Activated CD8-positive, alpha-beta memory T cell treated with anti-CD3 and anti-CD28 coated beads, Interleukin-2, amount 10 ng/mL, durations not matched to agents 7 days and 5 days (primary cell): Measurements from ENCODE around the gene PHC2. TPM values are rescaled to one million over a fixed set of nuclear protein-coding genes. Genes with fewer than 3 reads are reported as not detected.

ENCODE experiments used
- ATAC-seq: fragments of 150-1000 bp; cut with Tn5 transposase; one replicate; pipeline ENCODE4 v1.10.0; 2021; ENCODE audit warnings: moderate library complexity
- CTCF ChIA-PET: fragments of 350-600 bp; sonication (Branson Sonifier 250); formaldehyde crosslinking; loops from one replicate; lab custom pipeline; 2021; ENCODE audit warnings: antibody characterized with exemption; lab: Charles Lee
- DNase-seq: peaks from one replicate; pipeline ENCODE4 v3.0.0-alpha.2; 2020
- H3K27ac Mint-ChIP-seq: one replicate; pipeline ENCODE4 v1.8.0; 2021; ENCODE audit warnings: mild to moderate bottlenecking, mixed read lengths
- H3K27me3 Mint-ChIP-seq: one replicate; pipeline ENCODE4 v1.8.0; 2021; ENCODE audit warnings: mixed read lengths
- H3K36me3 Mint-ChIP-seq: one replicate; pipeline ENCODE4 v1.8.0; 2021; ENCODE audit warnings: mild to moderate bottlenecking, mixed read lengths
- H3K4me1 Mint-ChIP-seq: one replicate; pipeline ENCODE4 v1.8.0; 2021; ENCODE audit warnings: mixed read lengths
- H3K4me3 Mint-ChIP-seq: one replicate; pipeline ENCODE4 v1.8.0; 2021; ENCODE audit warnings: mild to moderate bottlenecking, moderate library complexity, mixed read lengths
- H3K9me3 Mint-ChIP-seq: one replicate; pipeline ENCODE4 v1.8.0; 2022; ENCODE audit warnings: low read depth, mixed read lengths
- total RNA-seq, 2 experiments: library from RNA; stranded (reverse); gene quantifications; one replicate each; pipeline ENCODE4 v1.2.3, GENCODE V29; 2021

Gene PHC2
- total RNA-seq, 2 experiments from 2014 or later: 36.4 to 43.0 TPM

GRCh38 chr1:33342041-33342723, 88.7 kb downstream of the PHC2 start:
- DNase-seq (no peak), ATAC-seq (no peak)
- CTCF ChIA-PET: interaction anchor here (0.8 to 0.9 kb wide), 2 partner anchors 47 kb away, joined by 3 read pairs; no protein-coding TSS in a partner anchor
- Mint-ChIP-seq H3K27ac (no peak overlapping the region), H3K36me3 (peaks cover 12% of the 10 kb centered on the region), H3K4me1 (peaks cover 26% of the 10 kb centered on the region), H3K27me3 (no peaks in the 10 kb centered on the region), H3K9me3 (no peaks in the 10 kb centered on the region), H3K4me3 (no peak overlapping the region)

- Mint-ChIP-seq H3K27me3 (no peaks in the 10 kb centered on the region), H3K36me3 (peaks cover 5% of the 10 kb centered on the region), H3K4me1 (peaks cover 16% of the 10 kb centered on the region), H3K9me3 (no peaks in the 10 kb centered on the region), H3K27ac (no peak overlapping the region), H3K4me3 (no peak overlapping the region)
- CTCF ChIA-PET: interaction anchor here (0.9 kb wide), 1 partner anchor 46 kb away, joined by 3 read pairs; no protein-coding TSS in a partner anchor
- no peak for ATAC-seq
- DNase-seq: no peak
Observed at GRCh38 chr1:33341190-33341589, 89.7 kb downstream of the PHC2 start.

- CTCF ChIA-PET: interaction anchor here (1.6 kb wide), 1 partner anchor 41 kb away, joined by 4 read pairs; no protein-coding TSS in a partner anchor
- Mint-ChIP-seq H3K27me3 (no peaks in the 10 kb centered on the region), H3K36me3 (peaks cover 6% of the 10 kb centered on the region), H3K4me3 (no peak overlapping the region), H3K27ac (no peak overlapping the region), H3K4me1 (peaks cover 15% of the 10 kb centered on the region), H3K9me3 (no peaks in the 10 kb centered on the region)
- DNase-seq (no peak), ATAC-seq (no peak)
Observed at GRCh38 chr1:33339413-33339812, 91.5 kb downstream of the PHC2 start.

GRCh38 chr1:33338440-33339211, 92.3 kb downstream of the PHC2 start:
- Mint-ChIP-seq H3K36me3 (peaks cover 4% of the 10 kb centered on the region), H3K27ac (no peak overlapping the region), H3K4me3 (no peak overlapping the region), H3K27me3 (no peaks in the 10 kb centered on the region), H3K4me1 (peaks cover 9% of the 10 kb centered on the region), H3K9me3 (no peaks in the 10 kb centered on the region)
- CTCF ChIA-PET: interaction anchor here (1.1 to 1.6 kb wide), 3 partner anchors 12 to 274 kb away, joined by 3 to 4 read pairs (median 3); no protein-coding TSS in a partner anchor
- DNase-seq: no peak
- no peak for ATAC-seq

GRCh38 chr1:33338048-33338439, 92.9 kb downstream of the PHC2 start:
- no peaks in the 10 kb centered on the region for H3K27me3 Mint-ChIP-seq
- H3K27ac Mint-ChIP-seq: no peak overlapping the region
- no peak for ATAC-seq
- CTCF ChIA-PET: interaction anchor here (1.1 to 1.6 kb wide), 3 partner anchors 12 to 274 kb away, joined by 3 to 4 read pairs (median 3); no protein-coding TSS in a partner anchor
- peaks cover 2% of the 10 kb centered on the region for H3K36me3 Mint-ChIP-seq
- H3K4me3 Mint-ChIP-seq: no peak overlapping the region
- no peak for DNase-seq
- no peaks in the 10 kb centered on the region for H3K9me3 Mint-ChIP-seq
- H3K4me1 Mint-ChIP-seq: peaks cover 6% of the 10 kb centered on the region

GRCh38 chr1:33337441-33337840, 93.5 kb downstream of the PHC2 start:
- peaks cover 6% of the 10 kb centered on the region for H3K4me1 Mint-ChIP-seq
- DNase-seq: no peak
- no peak for ATAC-seq
- H3K27me3 Mint-ChIP-seq: no peaks in the 10 kb centered on the region
- H3K9me3 Mint-ChIP-seq: no peaks in the 10 kb centered on the region
- no peak overlapping the region for H3K27ac Mint-ChIP-seq
- H3K36me3 Mint-ChIP-seq: peaks cover 2% of the 10 kb centered on the region
- no peak overlapping the region for H3K4me3 Mint-ChIP-seq
- CTCF ChIA-PET: interaction anchor here (0.8 to 1.4 kb wide), 2 partner anchors 42 to 275 kb away, joined by 3 to 4 read pairs; no protein-coding TSS in a partner anchor

- H3K4me1 Mint-ChIP-seq: peaks cover 4% of the 10 kb centered on the region
- H3K27me3 Mint-ChIP-seq: no peaks in the 10 kb centered on the region
- CTCF ChIA-PET: interaction anchor here (0.5 to 0.8 kb wide), 2 partner anchors 40 to 41 kb away, joined by 3 to 4 read pairs; no protein-coding TSS in a partner anchor
- DNase-seq: no peak
- no peak overlapping the region for H3K4me3 Mint-ChIP-seq
- H3K27ac Mint-ChIP-seq: no peak overlapping the region
- ATAC-seq: no peak
- peaks cover 5% of the 10 kb centered on the region for H3K36me3 Mint-ChIP-seq
- no peaks in the 10 kb centered on the region for H3K9me3 Mint-ChIP-seq
Observed at GRCh38 chr1:33336580-33336979, 94.3 kb downstream of the PHC2 start.

- Mint-ChIP-seq H3K9me3 (no peaks in the 10 kb centered on the region), H3K27me3 (no peaks in the 10 kb centered on the region), H3K27ac (peak overlapping the region; percentile 13), H3K4me1 (peaks cover 4% of the 10 kb centered on the region), H3K4me3 (no peak overlapping the region), H3K36me3 (peaks cover 6% of the 10 kb centered on the region)
- CTCF ChIA-PET: interaction anchor here (0.7 to 1.3 kb wide), 3 partner anchors 15 to 40 kb away, joined by 3 read pairs; no protein-coding TSS in a partner anchor
- ATAC-seq (no peak), DNase-seq (no peak)
Observed at GRCh38 chr1:33335020-33335419, 95.9 kb downstream of the PHC2 start.

GRCh38 chr1:33334081-33334552, 96.8 kb downstream of the PHC2 start:
- H3K27me3 Mint-ChIP-seq: no peaks in the 10 kb centered on the region
- H3K9me3 Mint-ChIP-seq: no peaks in the 10 kb centered on the region
- H3K36me3 Mint-ChIP-seq: peaks cover 13% of the 10 kb centered on the region
- H3K4me3 Mint-ChIP-seq: no peak overlapping the region
- DNase-seq (no peak), ATAC-seq (no peak)
- H3K27ac Mint-ChIP-seq: no peak overlapping the region
- CTCF ChIA-PET: interaction anchor here (0.7 to 1.3 kb wide), 2 partner anchors 16 to 39 kb away, joined by 3 read pairs; no protein-coding TSS in a partner anchor
- H3K4me1 Mint-ChIP-seq: peaks cover 4% of the 10 kb centered on the region

- DNase-seq (no peak), ATAC-seq (no peak)
- Mint-ChIP-seq H3K4me3 (no peak overlapping the region), H3K9me3 (no peaks in the 10 kb centered on the region), H3K27me3 (no peaks in the 10 kb centered on the region), H3K36me3 (peaks cover 24% of the 10 kb centered on the region), H3K4me1 (peaks cover 10% of the 10 kb centered on the region), H3K27ac (no peak overlapping the region)
- CTCF ChIA-PET: no interaction called here
Observed at GRCh38 chr1:33332881-33333280, 98.0 kb downstream of the PHC2 start.

- Mint-ChIP-seq H3K27me3 (no peaks in the 10 kb centered on the region), H3K27ac (no peak overlapping the region), H3K4me1 (peaks cover 10% of the 10 kb centered on the region), H3K4me3 (no peak overlapping the region), H3K9me3 (no peaks in the 10 kb centered on the region), H3K36me3 (peaks cover 24% of the 10 kb centered on the region)
- CTCF ChIA-PET: no interaction called here
- DNase-seq: no peak
- ATAC-seq: no peak
Observed at GRCh38 chr1:33332357-33332789, 98.5 kb downstream of the PHC2 start.

- ATAC-seq (no peak), DNase-seq (no peak)
- Mint-ChIP-seq H3K4me3 (no peak overlapping the region), H3K27ac (no peak overlapping the region), H3K27me3 (no peaks in the 10 kb centered on the region), H3K36me3 (peaks cover 26% of the 10 kb centered on the region), H3K4me1 (peaks cover 10% of the 10 kb centered on the region), H3K9me3 (no peaks in the 10 kb centered on the region)
- CTCF ChIA-PET: interaction anchor here (1.5 kb wide), 1 partner anchor 34 kb away, joined by 7 read pairs; no protein-coding TSS in a partner anchor
Observed at GRCh38 chr1:33331444-33332356, 99.2 kb downstream of the PHC2 start.
